Activated T-helper 1 cell treated with anti-CD3 and anti-CD28 coated beads, Interleukin-12 subunit alpha, Interleukin-12 subunit beta, Interleukin-2, Interleukin-4 antibody, amounts not matched to agents 30 ng/mL and 10 ng/mL and 1 ng/mL, durations not matched to agents 14 hours and 24 hours and 36 hours (primary cell): ENCODE data around the gene ANKH. TPM values are rescaled to one million over a fixed set of nuclear protein-coding genes. Genes with fewer than 3 reads are reported as not detected.
A peak's percentile ranks its signal among the peaks of the same experiment; 100 is the strongest.

ENCODE experiments used
- DNase-seq: peaks from one replicate; pipeline ENCODE4 v3.0.0; 2021; ENCODE audit warnings: low spot score
- H3K27ac Mint-ChIP-seq: one replicate; pipeline ENCODE4 v1.8.0; 2021; ENCODE audit warnings: mild to moderate bottlenecking, mixed read lengths
- H3K27me3 Mint-ChIP-seq: one replicate; pipeline ENCODE4 v1.8.0; 2022; ENCODE audit warnings: mild to moderate bottlenecking, moderate library complexity, mixed read lengths; ENCODE audit not compliant: insufficient read depth
- H3K36me3 Mint-ChIP-seq: one replicate; pipeline ENCODE4 v1.8.0; 2021; ENCODE audit warnings: low read depth, mixed read lengths
- H3K4me1 Mint-ChIP-seq: one replicate; pipeline ENCODE4 v1.8.0; 2021; ENCODE audit warnings: low read depth, mixed read lengths
- H3K4me3 Mint-ChIP-seq: one replicate; pipeline ENCODE4 v1.8.0; 2021; ENCODE audit warnings: mild to moderate bottlenecking, moderate library complexity, mixed read lengths
- H3K9me3 Mint-ChIP-seq: one replicate; pipeline ENCODE4 v1.8.0; 2021; ENCODE audit warnings: mixed read lengths
- intact Hi-C: fragments of 100-400 bp; cut with micrococcal nuclease; formaldehyde crosslinking; loops from one replicate; pipeline ENCODE4 v1.15.1; 2024
- total RNA-seq: library from RNA; stranded (reverse); gene quantifications from 2 replicates; pipeline ENCODE4 v1.2.3, GENCODE V29; 2022

ANKH gene
- total RNA-seq, 1 donor from 2014 or later = 35.6 TPM

- Mint-ChIP-seq H3K9me3 (no peaks in the 10 kb centered on the region), H3K27me3 (no peaks in the 10 kb centered on the region), H3K36me3 (peaks cover 2% of the 10 kb centered on the region), H3K4me3 (no peak overlapping the region), H3K4me1 (peaks cover 11% of the 10 kb centered on the region), H3K27ac (no peak overlapping the region)
- DNase-seq = peak; percentile 64
- intact Hi-C loops = loop anchor here (1.0 to 5.0 kb wide), 7 partner anchors 41 to 365 kb away; no protein-coding TSS in a partner anchor
Measured at GRCh38 chr5:14727428-14727865, 144.1 kb downstream of the ANKH start.

GRCh38 chr5:14726066-14726838 lies 145.3 kb downstream of the ANKH start:
- peaks cover 2% of the 10 kb centered on the region for H3K36me3 Mint-ChIP-seq
- H3K4me1 Mint-ChIP-seq = peaks cover 11% of the 10 kb centered on the region
- no peaks in the 10 kb centered on the region for H3K9me3 Mint-ChIP-seq
- H3K27me3 Mint-ChIP-seq = no peaks in the 10 kb centered on the region
- no peak for DNase-seq
- H3K27ac Mint-ChIP-seq = no peak overlapping the region
- H3K4me3 Mint-ChIP-seq = no peak overlapping the region
- intact Hi-C loops = loop anchor here (2.0 to 5.0 kb wide), 3 partner anchors 201 to 364 kb away; no protein-coding TSS in a partner anchor

DNA sequence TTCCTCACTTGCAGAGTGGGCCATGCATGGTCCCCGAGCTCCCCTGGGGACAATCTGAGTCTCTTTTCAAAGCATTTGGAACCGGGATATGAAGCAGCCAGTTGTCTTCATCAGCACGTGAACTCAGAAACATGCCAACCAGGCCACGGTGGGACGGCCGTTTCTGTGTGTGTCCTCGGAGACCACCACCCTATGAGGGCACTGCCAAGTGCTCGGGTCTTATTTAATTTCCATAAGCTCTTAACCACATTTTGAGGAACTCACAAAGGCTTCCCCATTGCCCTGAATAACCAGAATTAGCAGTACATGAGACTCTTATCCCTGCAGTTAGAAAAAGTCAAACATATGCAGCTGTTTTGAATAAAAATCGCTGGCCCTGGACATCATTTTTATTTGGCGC lies 146.9 kb downstream of the ANKH start:
- Mint-ChIP-seq H3K36me3 (peaks cover 4% of the 10 kb centered on the region), H3K4me1 (peaks cover 20% of the 10 kb centered on the region), H3K4me3 (no peak overlapping the region), H3K27ac (no peak overlapping the region), H3K27me3 (no peaks in the 10 kb centered on the region), H3K9me3 (no peaks in the 10 kb centered on the region)
- intact Hi-C loops = loop anchor here (5.0 kb wide), 2 partner anchors 223 to 362 kb away; no protein-coding TSS in a partner anchor
- DNase-seq = no peak

DNA sequence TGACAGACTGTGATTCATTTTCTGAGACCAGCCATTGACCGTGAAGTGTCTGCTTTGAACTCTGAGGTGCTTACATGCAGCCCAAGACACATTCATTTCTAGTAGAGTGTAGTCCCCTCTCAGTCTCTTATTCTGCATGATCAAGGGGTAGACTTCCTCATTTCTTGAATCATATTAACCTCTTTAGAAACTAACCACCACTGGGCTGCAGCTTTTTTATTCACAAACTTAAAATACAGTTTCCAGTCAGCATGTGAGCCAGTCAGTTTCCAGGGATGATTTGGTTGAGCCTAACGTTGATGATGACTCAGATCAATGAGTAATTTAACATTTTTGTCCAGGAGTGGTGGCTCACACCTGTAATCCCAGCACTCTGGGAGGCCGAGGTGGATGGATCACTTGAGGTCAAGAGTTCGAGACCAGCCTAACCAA lies 147.9 kb downstream of the ANKH start:
- DNase-seq = no peak
- Mint-ChIP-seq H3K27me3 (peaks cover 2% of the 10 kb centered on the region), H3K4me1 (peaks cover 20% of the 10 kb centered on the region), H3K27ac (no peak overlapping the region), H3K9me3 (no peaks in the 10 kb centered on the region), H3K4me3 (no peak overlapping the region), H3K36me3 (peaks cover 5% of the 10 kb centered on the region)
- intact Hi-C loops = loop anchor here (1.0 kb wide), 1 partner anchor 17 kb away; no protein-coding TSS in a partner anchor

DNA sequence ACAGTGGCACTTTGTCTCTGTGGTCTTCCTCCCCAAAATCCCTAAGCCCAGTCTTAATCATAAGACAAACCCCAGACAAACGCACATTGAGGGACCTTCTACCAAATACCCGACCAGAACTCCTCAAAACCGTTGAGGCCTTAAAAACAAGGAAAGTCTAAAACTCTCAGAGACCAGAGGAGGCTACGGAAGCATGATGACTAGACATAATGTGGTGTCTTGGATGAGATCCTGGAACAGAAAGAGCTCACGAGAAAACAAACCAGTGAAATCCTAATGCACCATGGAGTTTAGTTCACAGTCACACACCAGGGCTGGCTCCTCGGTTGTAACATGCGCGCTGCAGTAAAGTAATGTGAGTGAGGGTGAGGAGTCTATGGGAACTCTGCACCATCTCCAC lies 148.7 kb downstream of the ANKH start:
- Mint-ChIP-seq H3K27ac (no peak overlapping the region), H3K4me1 (peaks cover 20% of the 10 kb centered on the region), H3K9me3 (no peaks in the 10 kb centered on the region), H3K27me3 (peaks cover 3% of the 10 kb centered on the region), H3K4me3 (no peak overlapping the region), H3K36me3 (peaks cover 7% of the 10 kb centered on the region)
- intact Hi-C loops = loop anchor here (1.0 kb wide), 1 partner anchor 17 kb away; no protein-coding TSS in a partner anchor
- DNase-seq = no peak

DNA sequence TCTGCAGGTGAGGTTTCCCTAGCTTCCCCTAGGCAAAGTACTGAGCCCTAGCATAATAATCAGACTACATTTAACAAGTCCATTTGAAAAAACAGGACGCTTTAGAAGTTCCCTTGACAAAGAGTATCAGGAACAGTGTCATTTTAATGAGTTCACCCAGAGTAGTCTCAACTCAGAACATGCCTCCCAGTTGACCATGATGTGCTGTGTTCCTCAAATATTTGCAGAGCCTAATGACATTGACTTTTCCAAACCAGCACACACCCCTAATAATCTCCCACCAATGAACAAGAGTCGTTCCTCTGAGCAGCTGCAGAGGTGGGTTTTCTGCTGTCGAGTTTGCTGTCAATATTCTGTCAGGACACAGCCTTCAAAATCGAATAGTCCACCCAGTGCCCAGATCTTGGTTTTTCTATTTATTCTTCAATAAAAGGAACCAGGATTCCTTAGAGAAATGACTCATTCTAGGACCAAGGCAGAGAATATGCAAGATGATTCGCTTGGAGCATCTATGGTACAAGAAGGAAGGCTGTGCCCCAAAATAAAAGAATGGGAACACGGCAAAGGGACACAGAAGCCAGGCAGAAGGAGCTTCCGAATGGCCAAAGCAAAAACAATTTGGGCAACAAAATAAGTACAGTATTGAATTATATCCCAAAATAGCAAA lies 149.5 kb downstream of the ANKH start:
- H3K36me3 Mint-ChIP-seq = peaks cover 7% of the 10 kb centered on the region
- DNase-seq = no peak
- no peak overlapping the region for H3K4me3 Mint-ChIP-seq
- H3K4me1 Mint-ChIP-seq = peaks cover 20% of the 10 kb centered on the region
- peaks cover 3% of the 10 kb centered on the region for H3K27me3 Mint-ChIP-seq
- no peak overlapping the region for H3K27ac Mint-ChIP-seq
- intact Hi-C loops = no loop called here
- no peaks in the 10 kb centered on the region for H3K9me3 Mint-ChIP-seq

GRCh38 chr5:14720236-14720923 lies 151.2 kb downstream of the ANKH start:
- H3K4me1 Mint-ChIP-seq = peaks cover 14% of the 10 kb centered on the region
- intact Hi-C loops = no loop called here
- no peak overlapping the region for H3K4me3 Mint-ChIP-seq
- no peak overlapping the region for H3K27ac Mint-ChIP-seq
- peaks cover 7% of the 10 kb centered on the region for H3K36me3 Mint-ChIP-seq
- H3K27me3 Mint-ChIP-seq = peaks cover 3% of the 10 kb centered on the region
- no peaks in the 10 kb centered on the region for H3K9me3 Mint-ChIP-seq
- no peak for DNase-seq

- Mint-ChIP-seq H3K27me3 (peaks cover 3% of the 10 kb centered on the region), H3K27ac (no peak overlapping the region), H3K9me3 (no peaks in the 10 kb centered on the region), H3K36me3 (peaks cover 14% of the 10 kb centered on the region), H3K4me1 (peaks cover 13% of the 10 kb centered on the region), H3K4me3 (no peak overlapping the region)
- intact Hi-C loops = no loop called here
- no peak for DNase-seq
Measured at GRCh38 chr5:14718778-14719177, 152.8 kb downstream of the ANKH start.

GRCh38 chr5:14716755-14717752 lies 154.5 kb downstream of the ANKH start:
- intact Hi-C loops = no loop called here
- no peak for DNase-seq
- Mint-ChIP-seq H3K9me3 (no peaks in the 10 kb centered on the region), H3K4me1 (peaks cover 9% of the 10 kb centered on the region), H3K27ac (peak overlapping the region; percentile 10), H3K27me3 (peaks cover 3% of the 10 kb centered on the region), H3K4me3 (no peak overlapping the region), H3K36me3 (peaks cover 21% of the 10 kb centered on the region)

GRCh38 chr5:14715481-14715880 lies 156.1 kb downstream of the ANKH start:
- H3K27ac Mint-ChIP-seq = no peak overlapping the region
- no peaks in the 10 kb centered on the region for H3K9me3 Mint-ChIP-seq
- H3K27me3 Mint-ChIP-seq = peaks cover 3% of the 10 kb centered on the region
- peaks cover 33% of the 10 kb centered on the region for H3K36me3 Mint-ChIP-seq
- no peak for DNase-seq
- H3K4me1 Mint-ChIP-seq = peaks cover 5% of the 10 kb centered on the region
- intact Hi-C loops = no loop called here
- no peak overlapping the region for H3K4me3 Mint-ChIP-seq

- DNase-seq = no peak
- Mint-ChIP-seq H3K9me3 (no peaks in the 10 kb centered on the region), H3K4me1 (no peaks in the 10 kb centered on the region), H3K36me3 (peaks cover 36% of the 10 kb centered on the region), H3K27ac (no peak overlapping the region), H3K4me3 (no peak overlapping the region), H3K27me3 (peaks cover 3% of the 10 kb centered on the region)
- intact Hi-C loops = no loop called here
Measured at GRCh38 chr5:14714706-14715105, 156.9 kb downstream of the ANKH start.
